GM18520 (cell line): ENCODE data around the gene C11orf86.
"Not testable (repeated sequence)": the region's sequence is repeated elsewhere in the genome, so short reads cannot be mapped to it uniquely, and the experiment has no call there.

Source experiments
- ATAC-seq: cut with Tn5 transposase; IDR thresholded peaks from one replicate; pipeline ENCODE4 v1.9.1; 2021; ENCODE audit not compliant: unreplicated experiment

C11orf86 gene

GRCh38 chr11:66987924-66988637, 13.0 kb downstream of the C11orf86 start:
- no peak for ATAC-seq

GRCh38 chr11:66988741-66989140, 13.6 kb downstream of the C11orf86 start:
- not testable (repeated sequence) for ATAC-seq

GRCh38 chr11:66989360-66989759, 14.3 kb downstream of the C11orf86 start:
- ATAC-seq: not testable (repeated sequence)

- no peak for ATAC-seq
These were observed 16.9 kb downstream of the C11orf86 start for GRCh38 chr11:66992041-66992440.

GRCh38 chr11:66996609-66997273, 21.6 kb downstream of the C11orf86 start:
- ATAC-seq: no peak

- ATAC-seq: no peak
These were observed 24.5 kb downstream of the C11orf86 start for GRCh38 chr11:66999555-66999954.

GRCh38 chr11:67001332-67001731, 26.2 kb downstream of the C11orf86 start:
- no peak for ATAC-seq

- ATAC-seq: no peak
These were observed 27.3 kb downstream of the C11orf86 start for GRCh38 chr11:67002297-67002913.

- no peak for ATAC-seq
These were observed 27.9 kb downstream of the C11orf86 start for GRCh38 chr11:67002921-67003411.

- not testable (repeated sequence) for ATAC-seq
These were observed 30.1 kb downstream of the C11orf86 start for GRCh38 chr11:67005200-67005599.

- ATAC-seq: no peak
These were observed 31.2 kb downstream of the C11orf86 start for GRCh38 chr11:67006029-67006884.

- ATAC-seq: no peak
These were observed 32.0 kb downstream of the C11orf86 start for GRCh38 chr11:67007126-67007525.

- no peak for ATAC-seq
These were observed 35.3 kb downstream of the C11orf86 start for GRCh38 chr11:67010296-67010905.

- ATAC-seq: no peak
These were observed 38.5 kb downstream of the C11orf86 start for GRCh38 chr11:67013511-67014045.

GRCh38 chr11:67014343-67014742, 39.2 kb downstream of the C11orf86 start:
- ATAC-seq: no peak

- no peak for ATAC-seq
These were observed 39.9 kb downstream of the C11orf86 start for GRCh38 chr11:67015048-67015447.

- ATAC-seq: no peak
These were observed 41.4 kb downstream of the C11orf86 start for GRCh38 chr11:67016550-67016949.

GRCh38 chr11:67020949-67021348, 45.8 kb downstream of the C11orf86 start:
- ATAC-seq: no peak

- ATAC-seq: no peak
These were observed 47.3 kb downstream of the C11orf86 start for GRCh38 chr11:67022341-67022933.
